NCI-H1048 (cell line): ENCODE results near the gene RASL11B.

ENCODE experiments used
- DNase-seq: peaks from one replicate; lab custom pipeline; 2025; lab: John Stamatoyannopoulos, UW

Gene RASL11B

GRCh38 chr4:52843351-52843750, 18.8 kb upstream of the RASL11B start:
- DNase-seq, result no peak

GRCh38 chr4:52843958-52844357, 18.2 kb upstream of the RASL11B start:
- DNase-seq, result no peak

- DNase-seq, result no peak
These were observed 17.5 kb upstream of the RASL11B start for GRCh38 chr4:52844596-52844995.

- DNase-seq, result no peak
These were observed 15.6 kb upstream of the RASL11B start for GRCh38 chr4:52846502-52846901.

GRCh38 chr4:52848254-52848653, 13.9 kb upstream of the RASL11B start:
- no peak for DNase-seq

- no peak for DNase-seq
These were observed 11.6 kb upstream of the RASL11B start for GRCh38 chr4:52850406-52851124.

- no peak for DNase-seq
These were observed 10.1 kb upstream of the RASL11B start for GRCh38 chr4:52852041-52852440.

GRCh38 chr4:52852711-52853110, 9.4 kb upstream of the RASL11B start:
- no peak for DNase-seq

GRCh38 chr4:52853351-52853750, 8.8 kb upstream of the RASL11B start:
- DNase-seq, result no peak

- no peak for DNase-seq
These were observed 5.3 kb upstream of the RASL11B start for GRCh38 chr4:52856801-52857200.

- DNase-seq, result no peak
These were observed 1.8 kb upstream of the RASL11B start for GRCh38 chr4:52860361-52860760.

GRCh38 chr4:52861171-52861823, 820 bp upstream of the RASL11B start:
- no peak for DNase-seq

GRCh38 chr4:52862639-52863161, 583 bp downstream of the RASL11B start:
- no peak for DNase-seq

- no peak for DNase-seq
These were observed 1.2 kb downstream of the RASL11B start for GRCh38 chr4:52863324-52863723.

GRCh38 chr4:52864793-52865192, 2.7 kb downstream of the RASL11B start:
- no peak for DNase-seq

GRCh38 chr4:52865300-52865699, 3.2 kb downstream of the RASL11B start:
- no peak for DNase-seq

GRCh38 chr4:52866734-52867133, 4.6 kb downstream of the RASL11B start:
- DNase-seq, result no peak

- DNase-seq, result no peak
These were observed 5.0 kb downstream of the RASL11B start for GRCh38 chr4:52867163-52867562.

- DNase-seq, result no peak
These were observed 6.0 kb downstream of the RASL11B start for GRCh38 chr4:52868133-52868532.

GRCh38 chr4:52869196-52869595, 7.1 kb downstream of the RASL11B start:
- no peak for DNase-seq

GRCh38 chr4:52869656-52870055, 7.5 kb downstream of the RASL11B start:
- no peak for DNase-seq

GRCh38 chr4:52870225-52870624, 8.1 kb downstream of the RASL11B start:
- no peak for DNase-seq

GRCh38 chr4:52873191-52873590, 11.1 kb downstream of the RASL11B start:
- no peak for DNase-seq
